Measurements from ENCODE around the gene CCDC30.

Gene CCDC30

DNA sequence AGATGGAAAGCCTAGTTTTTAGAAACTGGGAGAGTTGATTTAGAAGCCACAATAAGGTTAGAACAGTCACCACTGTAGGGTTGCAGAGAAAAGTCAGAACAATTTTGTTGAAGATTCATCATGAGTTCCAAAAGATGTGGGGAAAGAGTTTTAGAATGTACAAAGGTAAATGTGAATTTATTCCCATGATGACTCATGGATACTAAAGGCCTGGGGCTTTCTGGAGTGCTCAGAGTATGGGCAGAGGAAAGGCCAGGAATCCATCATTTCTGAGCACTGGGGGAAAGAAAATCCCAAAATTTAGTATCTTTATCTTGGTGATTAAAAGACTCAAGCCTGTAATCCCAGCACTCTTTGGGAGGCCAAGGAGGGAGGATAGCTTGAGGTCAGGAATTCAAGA, 236.9 kb downstream of the CCDC30 start:
- no peak for DNase-seq

DNA sequence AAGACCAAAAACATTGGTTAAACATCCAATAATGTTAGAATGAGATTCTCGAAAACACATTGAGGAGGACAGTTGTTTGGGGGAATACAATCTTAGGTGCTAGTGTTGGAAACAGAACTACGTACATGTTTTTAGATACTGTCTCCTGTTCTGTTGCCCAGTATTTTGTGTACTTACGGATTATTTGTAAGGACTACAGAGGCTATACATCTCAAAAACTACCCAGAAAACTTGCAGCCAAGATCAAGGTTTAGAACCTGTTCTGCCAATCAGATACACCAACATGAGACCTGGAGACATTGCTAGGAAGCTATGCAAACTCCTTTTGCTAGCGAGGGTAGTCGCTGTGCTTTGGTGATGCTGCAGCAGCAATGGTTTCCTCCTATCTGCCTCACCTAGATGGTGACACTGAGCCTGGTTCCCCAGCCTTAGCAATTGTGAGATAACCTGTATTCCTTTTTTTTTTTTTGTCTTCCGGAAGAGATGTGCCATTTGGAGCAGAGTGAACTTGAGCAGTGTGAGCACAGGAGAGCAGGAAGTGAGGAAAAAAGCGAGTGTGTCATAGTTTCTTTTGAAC, 240.9 kb downstream of the CCDC30 start:
- DNase-seq: no peak
